Measurements from ENCODE around the gene RAD51D.

Gene RAD51D

GRCh38 chr17:35073991-35074627 lies 45.6 kb downstream of the RAD51D start:
- H3K9me3 Mint-ChIP-seq: no peaks in the 10 kb centered on the region
- no peaks in the 10 kb centered on the region for H3K27me3 Mint-ChIP-seq
- peak overlapping the region in 1 of 2 donors; percentile 93 for H3K27ac Mint-ChIP-seq
- ATAC-seq (peak; percentile 63), DNase-seq (no peak)
- H3K4me1 Mint-ChIP-seq: peaks cover 39% of the 10 kb centered on the region
- peak overlapping the region; percentile 47 to 76 for H3K4me3 Mint-ChIP-seq

GRCh38 chr17:35073183-35073790 lies 46.4 kb downstream of the RAD51D start:
- Mint-ChIP-seq H3K4me1 (peaks cover 44% of the 10 kb centered on the region), H3K27me3 (no peaks in the 10 kb centered on the region), H3K27ac (peak overlapping the region in 1 of 2 donors; percentile 93), H3K4me3 (peak overlapping the region; percentile 47 to 76), H3K9me3 (no peaks in the 10 kb centered on the region)
- peak in 1 of 2 donors; percentile 38 for DNase-seq
- ATAC-seq: peak; percentile 87

GRCh38 chr17:35069311-35069710 lies 50.3 kb downstream of the RAD51D start:
- DNase-seq (no peak), ATAC-seq (no peak)

GRCh38 chr17:35068249-35068648 lies 51.4 kb downstream of the RAD51D start:
- ATAC-seq (no peak), DNase-seq (no peak)
- H3K27me3 Mint-ChIP-seq: no peaks in the 10 kb centered on the region
- no peak overlapping the region for H3K4me3 Mint-ChIP-seq
- H3K27ac Mint-ChIP-seq: no peak overlapping the region
- peaks cover 60% of the 10 kb centered on the region for H3K4me1 Mint-ChIP-seq
- no peaks in the 10 kb centered on the region for H3K9me3 Mint-ChIP-seq

More at GRCh38 chr17:35069311-35069710, 50.3 kb downstream of the RAD51D start:
- Mint-ChIP-seq H3K27ac (no peak overlapping the region), H3K9me3 (no peaks in the 10 kb centered on the region), H3K4me3 (no peak overlapping the region), H3K27me3 (no peaks in the 10 kb centered on the region), H3K4me1 (peaks cover 60% of the 10 kb centered on the region)

GRCh38 chr17:35065880-35066279 lies 53.8 kb downstream of the RAD51D start:
- ATAC-seq: no peak
- Mint-ChIP-seq H3K4me3 (no peak overlapping the region), H3K27ac (no peak overlapping the region), H3K9me3 (no peaks in the 10 kb centered on the region), H3K27me3 (no peaks in the 10 kb centered on the region), H3K4me1 (peaks cover 63% of the 10 kb centered on the region)
- DNase-seq: no peak

GRCh38 chr17:35064516-35065215 lies 55.0 kb downstream of the RAD51D start:
- H3K4me3 Mint-ChIP-seq: no peak overlapping the region
- DNase-seq: no peak
- no peaks in the 10 kb centered on the region for H3K9me3 Mint-ChIP-seq
- no peak overlapping the region for H3K27ac Mint-ChIP-seq
- no peaks in the 10 kb centered on the region for H3K27me3 Mint-ChIP-seq
- H3K4me1 Mint-ChIP-seq: peaks cover 69% of the 10 kb centered on the region
- no peak for ATAC-seq

GRCh38 chr17:35063514-35064223 lies 56.0 kb downstream of the RAD51D start, which contains the start of gene RFFL:
Gene RFFL, minus strand, starts transcription at chr17:35063707. Its CDS starts 37,154 bp downstream, at chr17:35026553.
- ATAC-seq (peak; percentile 99), DNase-seq (peak; percentile 83 to 94)
- Mint-ChIP-seq H3K27me3 (no peaks in the 10 kb centered on the region), H3K4me1 (peaks cover 69% of the 10 kb centered on the region), H3K9me3 (no peaks in the 10 kb centered on the region), H3K27ac (peak within 1 kb of the TSS; percentile 77 to 94), H3K4me3 (peak within 1 kb of the TSS; percentile 56 to 63)

GRCh38 chr17:35062308-35062707 lies 57.4 kb downstream of the RAD51D start:
- no peak for DNase-seq
- Mint-ChIP-seq H3K4me3 (peak overlapping the region in 1 of 2 donors; percentile 42), H3K27me3 (no peaks in the 10 kb centered on the region), H3K27ac (peak overlapping the region in 1 of 2 donors; percentile 15), H3K9me3 (no peaks in the 10 kb centered on the region), H3K4me1 (peaks cover 57% of the 10 kb centered on the region)
- ATAC-seq: no peak

GRCh38 chr17:35057332-35057915 lies 62.2 kb downstream of the RAD51D start:
- Mint-ChIP-seq H3K27ac (no peak overlapping the region), H3K9me3 (no peaks in the 10 kb centered on the region), H3K27me3 (no peaks in the 10 kb centered on the region), H3K4me1 (peaks cover 45% of the 10 kb centered on the region), H3K4me3 (no peak overlapping the region)
- no peak for ATAC-seq
- DNase-seq: no peak

- H3K4me3 Mint-ChIP-seq: no peak overlapping the region
- peaks cover 52% of the 10 kb centered on the region for H3K4me1 Mint-ChIP-seq
- H3K27ac Mint-ChIP-seq: no peak overlapping the region
These were observed 63.6 kb downstream of the RAD51D start for GRCh38 chr17:35056013-35056412.

GRCh38 chr17:35053204-35053603 lies 66.5 kb downstream of the RAD51D start:
- Mint-ChIP-seq H3K27ac (no peak overlapping the region), H3K4me3 (no peak overlapping the region), H3K9me3 (no peaks in the 10 kb centered on the region), H3K4me1 (peaks cover 66% of the 10 kb centered on the region), H3K27me3 (no peaks in the 10 kb centered on the region)
- no peak for DNase-seq
- ATAC-seq: no peak

More at GRCh38 chr17:35056013-35056412, 63.6 kb downstream of the RAD51D start:
- DNase-seq (no peak), ATAC-seq (no peak)
- Mint-ChIP-seq H3K27me3 (no peaks in the 10 kb centered on the region), H3K9me3 (no peaks in the 10 kb centered on the region)

- DNase-seq (no peak), ATAC-seq (no peak)
- no peaks in the 10 kb centered on the region for H3K9me3 Mint-ChIP-seq
- peak overlapping the region in 1 of 2 donors; percentile 6 for H3K27ac Mint-ChIP-seq
- H3K4me3 Mint-ChIP-seq: no peak overlapping the region
- no peaks in the 10 kb centered on the region for H3K27me3 Mint-ChIP-seq
- peaks cover 67% of the 10 kb centered on the region for H3K4me1 Mint-ChIP-seq
These were observed 66.9 kb downstream of the RAD51D start for GRCh38 chr17:35052780-35053179.

GRCh38 chr17:35052241-35052610 lies 67.4 kb downstream of the RAD51D start:
- H3K4me1 Mint-ChIP-seq: peaks cover 68% of the 10 kb centered on the region
- ATAC-seq (no peak), DNase-seq (no peak)
- H3K4me3 Mint-ChIP-seq: peak overlapping the region; percentile 51 to 74
- H3K27me3 Mint-ChIP-seq: no peaks in the 10 kb centered on the region
- peak overlapping the region in 1 of 2 donors; percentile 93 for H3K27ac Mint-ChIP-seq
- no peaks in the 10 kb centered on the region for H3K9me3 Mint-ChIP-seq

- Mint-ChIP-seq H3K27ac (peak overlapping the region; percentile 84 to 93), H3K9me3 (no peaks in the 10 kb centered on the region), H3K27me3 (no peaks in the 10 kb centered on the region), H3K4me3 (peak overlapping the region; percentile 51 to 74), H3K4me1 (peaks cover 72% of the 10 kb centered on the region)
- ATAC-seq: peak; percentile 62
- no peak for DNase-seq
These were observed 68.0 kb downstream of the RAD51D start for GRCh38 chr17:35051579-35052240.

GRCh38 chr17:35051183-35051578 lies 68.5 kb downstream of the RAD51D start:
- Mint-ChIP-seq H3K9me3 (no peaks in the 10 kb centered on the region), H3K27me3 (no peaks in the 10 kb centered on the region), H3K27ac (peak overlapping the region; percentile 84 to 93), H3K4me3 (peak overlapping the region; percentile 51 to 74), H3K4me1 (peaks cover 72% of the 10 kb centered on the region)
- DNase-seq (no peak), ATAC-seq (peak; percentile 61)
